HepG2 (cell line): ENCODE results near the gene CYP19A1.

Experiments used
- CBX1 ChIP-seq: IDR thresholded peaks from one replicate; pipeline ENCODE4 v1.6.1; 2016; ENCODE audit warnings: antibody characterized with exemption, low read depth
- CTCF ChIP-seq: sonication (generic); formaldehyde crosslinking; IDR thresholded peaks from 2 replicates; pipeline ENCODE4 v1.5.0; 2020; ENCODE audit warnings: mild to moderate bottlenecking, missing genetic modification reagents, moderate library complexity

DNA sequence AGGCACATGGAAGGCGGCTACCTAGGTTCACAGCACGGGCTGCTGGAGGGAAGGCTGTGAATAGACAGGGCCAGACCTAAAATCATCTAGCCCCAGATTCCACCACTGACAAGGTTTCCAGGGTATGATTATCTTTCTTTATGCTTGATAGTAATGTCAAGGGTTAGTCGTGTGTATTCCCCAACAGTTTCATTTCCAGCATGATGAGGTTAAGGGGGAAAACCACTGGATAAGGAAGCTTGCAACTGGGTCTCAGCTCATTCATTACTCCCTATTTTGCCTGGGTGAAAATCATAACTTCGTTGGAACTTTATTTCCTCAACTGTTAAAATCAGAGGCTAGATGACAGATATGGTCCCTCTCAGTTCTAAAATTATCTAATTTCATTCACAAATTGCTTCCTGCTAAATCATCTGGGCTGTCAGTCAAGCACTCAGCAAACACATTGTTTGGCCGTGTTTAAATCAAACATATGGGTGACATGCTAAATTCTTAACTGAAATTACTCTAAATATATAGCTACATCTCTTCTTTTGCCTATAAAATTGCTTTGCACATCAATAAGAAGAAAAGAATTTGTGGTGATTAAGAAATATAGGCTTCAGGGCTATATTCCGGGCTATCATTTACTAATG is 111.7 kb downstream of the CYP19A1 start:
- no peak for TF ChIP-seq CBX1
- TF ChIP-seq CTCF, result no peak
